ENCODE measurements around the gene FILIP1L. TPM values are rescaled to one million over a fixed set of nuclear protein-coding genes. Genes with fewer than 3 reads are reported as not detected.

Gene FILIP1L
- polyA plus RNA-seq, 3 donors, result 0.13 to 0.40 (median 0.25) TPM

DNA sequence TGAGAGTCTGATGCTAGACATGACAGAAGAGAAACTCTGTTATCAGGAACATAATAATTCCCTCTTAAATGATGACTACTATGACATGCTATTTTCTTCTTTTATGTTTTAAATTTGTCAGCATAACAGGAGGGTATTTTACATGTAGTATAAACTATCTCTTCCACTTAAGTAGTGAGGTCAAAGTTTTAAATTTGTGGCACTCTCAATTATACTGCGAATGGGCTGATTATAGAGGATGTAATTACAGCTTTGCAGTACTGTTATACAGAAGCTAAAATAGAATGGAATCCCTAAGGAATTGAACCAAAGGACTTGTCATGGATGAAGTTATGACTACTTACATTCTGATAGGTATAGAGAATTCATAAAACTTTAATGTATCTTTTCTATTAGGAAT lies 262.3 kb downstream of the FILIP1L start:
- no peak overlapping the region for H3K9ac ChIP-seq (ENCODE audit: insufficient read depth, low read length, poor library complexity, severe bottlenecking)
- Mint-ChIP-seq H3K36me3 (no peaks in the 10 kb centered on the region), H3K27ac (no peak overlapping the region), H3K4me3 (no peak overlapping the region), H3K27me3 (ENCODE audit: low read depth in 3 of 3) (peaks cover 0 to 2% (median 0%) of the 10 kb centered on the region in 3 donors), H3K4me1 (no peaks in the 10 kb centered on the region), H3K9me3 (no peaks in the 10 kb centered on the region)
- H2AFZ ChIP-seq (ENCODE audit: insufficient read depth, low read depth, low read length, poor library complexity, severe bottlenecking), result no peak overlapping the region
- WGBS (ENCODE audit: insufficient coverage), result no CpG with 5 or more reads among the region's 1 CpG
- H3K4me3 ChIP-seq (replicated peaks in 1 of 3; ENCODE audit: low read depth in 2 of 3, low read length in 3 of 3), result no peak overlapping the region
- no peak for DNase-seq
- no peaks in the 10 kb centered on the region for H3K27me3 ChIP-seq (ENCODE audit: control insufficient read depth in 2 of 2, insufficient read depth in 2 of 2, low read length in 2 of 2)
- intact Hi-C loops (cut with micrococcal nuclease), result no loop called here
- no peaks in the 10 kb centered on the region for H4K20me1 ChIP-seq (ENCODE audit: insufficient read depth, low read length)
- no peak overlapping the region for H3K4me2 ChIP-seq (replicated peaks; ENCODE audit: extremely low read depth, low read length, poor library complexity, severe bottlenecking)
- H3K36me3 ChIP-seq (replicated peaks in 1 of 2; ENCODE audit: control insufficient read depth in 1 of 2, insufficient read depth in 2 of 2, low read length in 2 of 2), result no peaks in the 10 kb centered on the region
- H3K27ac ChIP-seq (ENCODE audit: low read depth in 1 of 2, low read length in 2 of 2), result no peak overlapping the region
- TF ChIP-seq, protein P1, sequence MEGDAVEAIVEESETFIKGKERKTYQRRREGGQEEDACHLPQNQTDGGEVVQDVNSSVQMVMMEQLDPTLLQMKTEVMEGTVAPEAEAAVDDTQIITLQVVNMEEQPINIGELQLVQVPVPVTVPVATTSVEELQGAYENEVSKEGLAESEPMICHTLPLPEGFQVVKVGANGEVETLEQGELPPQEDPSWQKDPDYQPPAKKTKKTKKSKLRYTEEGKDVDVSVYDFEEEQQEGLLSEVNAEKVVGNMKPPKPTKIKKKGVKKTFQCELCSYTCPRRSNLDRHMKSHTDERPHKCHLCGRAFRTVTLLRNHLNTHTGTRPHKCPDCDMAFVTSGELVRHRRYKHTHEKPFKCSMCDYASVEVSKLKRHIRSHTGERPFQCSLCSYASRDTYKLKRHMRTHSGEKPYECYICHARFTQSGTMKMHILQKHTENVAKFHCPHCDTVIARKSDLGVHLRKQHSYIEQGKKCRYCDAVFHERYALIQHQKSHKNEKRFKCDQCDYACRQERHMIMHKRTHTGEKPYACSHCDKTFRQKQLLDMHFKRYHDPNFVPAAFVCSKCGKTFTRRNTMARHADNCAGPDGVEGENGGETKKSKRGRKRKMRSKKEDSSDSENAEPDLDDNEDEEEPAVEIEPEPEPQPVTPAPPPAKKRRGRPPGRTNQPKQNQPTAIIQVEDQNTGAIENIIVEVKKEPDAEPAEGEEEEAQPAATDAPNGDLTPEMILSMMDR (IDR thresholded peaks at IDR 0.05), result no peak
- peaks cover 6% of the 10 kb centered on the region in 2 donors for H3K4me1 ChIP-seq (ENCODE audit: control insufficient read depth in 1 of 2, insufficient read depth in 2 of 2, low read length in 2 of 2)
- no peaks in the 10 kb centered on the region for H3K79me2 ChIP-seq (ENCODE audit: insufficient read depth, low read length)
- H3K9me3 ChIP-seq (replicated peaks in 1 of 2; ENCODE audit: control insufficient read depth in 1 of 2, insufficient read depth in 1 of 2, low read length in 2 of 2), result no peaks in the 10 kb centered on the region

DNA sequence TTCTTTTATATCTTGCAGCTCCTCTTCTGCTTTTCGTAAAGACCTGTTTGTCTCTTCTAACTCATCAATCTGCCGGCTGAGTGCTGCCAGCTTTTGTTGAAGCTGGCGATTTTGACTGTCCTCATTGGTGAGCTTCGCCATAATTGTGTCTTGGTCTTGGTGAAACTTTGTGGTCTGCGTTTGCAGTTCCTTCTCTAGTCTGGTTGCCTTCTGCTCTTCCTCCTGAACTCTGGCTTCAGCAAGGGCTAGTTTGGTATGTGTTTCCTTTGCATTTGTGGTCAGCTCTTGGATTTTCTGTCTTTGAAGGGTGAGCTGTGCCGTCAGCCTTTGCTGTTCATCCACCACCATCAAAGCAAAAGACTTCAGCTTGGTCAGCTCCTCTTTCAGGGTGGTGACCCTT lies 263.7 kb downstream of the FILIP1L start:
- no peak overlapping the region for H3K4me2 ChIP-seq (replicated peaks; ENCODE audit: extremely low read depth, low read length, poor library complexity, severe bottlenecking)
- H3K9ac ChIP-seq (ENCODE audit: insufficient read depth, low read length, poor library complexity, severe bottlenecking), result no peak overlapping the region
- intact Hi-C loops (cut with micrococcal nuclease), result no loop called here
- Mint-ChIP-seq H3K4me3 (no peak overlapping the region), H3K4me1 (peaks cover 4% of the 10 kb centered on the region), H3K9me3 (no peaks in the 10 kb centered on the region), H3K36me3 (no peaks in the 10 kb centered on the region), H3K27me3 (ENCODE audit: low read depth in 3 of 3) (no peaks in the 10 kb centered on the region), H3K27ac (no peak overlapping the region)
- no peaks in the 10 kb centered on the region for H3K79me2 ChIP-seq (ENCODE audit: insufficient read depth, low read length)
- H3K27ac ChIP-seq (ENCODE audit: low read depth in 1 of 2, low read length in 2 of 2), result no peak overlapping the region
- WGBS (ENCODE audit: insufficient coverage), result no CpG with 5 or more reads among the region's 6 CpGs
- DNase-seq, result no peak
- peaks cover 10 to 11% of the 10 kb centered on the region in 2 donors for H3K4me1 ChIP-seq (ENCODE audit: control insufficient read depth in 1 of 2, insufficient read depth in 2 of 2, low read length in 2 of 2)
- no peaks in the 10 kb centered on the region for H3K36me3 ChIP-seq (replicated peaks in 1 of 2; ENCODE audit: control insufficient read depth in 1 of 2, insufficient read depth in 2 of 2, low read length in 2 of 2)
- no peaks in the 10 kb centered on the region for H3K27me3 ChIP-seq (ENCODE audit: control insufficient read depth in 2 of 2, insufficient read depth in 2 of 2, low read length in 2 of 2)
- TF ChIP-seq, protein P1 (IDR thresholded peaks at IDR 0.05), result no peak
- H3K9me3 ChIP-seq (replicated peaks in 1 of 2; ENCODE audit: control insufficient read depth in 1 of 2, insufficient read depth in 1 of 2, low read length in 2 of 2), result no peaks in the 10 kb centered on the region
- peak overlapping the region; percentile 10 for H2AFZ ChIP-seq (ENCODE audit: insufficient read depth, low read depth, low read length, poor library complexity, severe bottlenecking)
- H3K4me3 ChIP-seq (replicated peaks in 1 of 3; ENCODE audit: low read depth in 2 of 3, low read length in 3 of 3), result no peak overlapping the region
- no peaks in the 10 kb centered on the region for H4K20me1 ChIP-seq (ENCODE audit: insufficient read depth, low read length)

Measured in CD14-positive monocyte (primary cell).